SK-N-SH (cell line): ENCODE results near the gene NMNAT2.

Source experiments
- CTCF ChIP-seq: fragments of 200-600 bp; sonication (generic); IDR thresholded peaks from 2 replicates; pipeline ENCODE4 v1.6.1; 2017; ENCODE audit warnings: antibody characterized with exemption, mild to moderate bottlenecking, moderate library complexity
- MAX ChIP-seq: IDR thresholded peaks from 2 replicates; pipeline ENCODE4 v1.4.0; 2012; ENCODE audit warnings: low read depth

GRCh38 chr1:183288583-183288982 is 129.6 kb downstream of the NMNAT2 start:
- no peak for TF ChIP-seq CTCF
- TF ChIP-seq MAX = no peak
